GM12875 (cell line): Measurements from ENCODE around the gene CXCL17.

Experiments
- H3K4me3 ChIP-seq: one replicate; pipeline ENCODE4 v1.5.1; 2011; ENCODE audit warnings: low read depth, low read length, control low read depth
- TF ChIP-seq, protein P1 (sequence below): IDR thresholded peaks from 2 replicates; pipeline ENCODE4 v1.5.1; 2011; ENCODE audit warnings: low read depth, mild to moderate bottlenecking, control low read depth, inconsistent platforms, low read length, moderate library complexity, borderline replicate concordance; ENCODE audit not compliant: insufficient read depth

CXCL17 gene

DNA sequence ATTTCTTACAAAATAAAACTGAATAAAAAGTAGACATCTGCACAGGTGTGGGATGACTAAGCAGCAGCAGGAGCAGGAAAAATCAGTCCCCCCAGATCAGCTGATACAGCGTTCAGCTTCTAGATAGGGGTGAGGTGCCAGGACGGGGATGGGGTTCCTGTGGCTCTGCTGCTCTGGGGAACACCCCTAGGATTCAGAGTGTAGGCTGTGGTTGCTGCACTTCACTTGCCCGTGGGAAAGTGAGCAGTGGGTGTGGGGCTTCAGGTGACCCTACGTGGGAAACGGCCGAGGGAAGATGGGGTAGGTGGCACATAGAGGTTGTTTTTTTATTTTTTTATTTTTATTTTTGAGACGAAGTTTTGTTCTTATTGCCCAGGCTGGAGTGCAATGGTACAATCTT is 3.2 kb upstream of the CXCL17 start:
- no peak overlapping the region for H3K4me3 ChIP-seq
- TF ChIP-seq, protein P1, sequence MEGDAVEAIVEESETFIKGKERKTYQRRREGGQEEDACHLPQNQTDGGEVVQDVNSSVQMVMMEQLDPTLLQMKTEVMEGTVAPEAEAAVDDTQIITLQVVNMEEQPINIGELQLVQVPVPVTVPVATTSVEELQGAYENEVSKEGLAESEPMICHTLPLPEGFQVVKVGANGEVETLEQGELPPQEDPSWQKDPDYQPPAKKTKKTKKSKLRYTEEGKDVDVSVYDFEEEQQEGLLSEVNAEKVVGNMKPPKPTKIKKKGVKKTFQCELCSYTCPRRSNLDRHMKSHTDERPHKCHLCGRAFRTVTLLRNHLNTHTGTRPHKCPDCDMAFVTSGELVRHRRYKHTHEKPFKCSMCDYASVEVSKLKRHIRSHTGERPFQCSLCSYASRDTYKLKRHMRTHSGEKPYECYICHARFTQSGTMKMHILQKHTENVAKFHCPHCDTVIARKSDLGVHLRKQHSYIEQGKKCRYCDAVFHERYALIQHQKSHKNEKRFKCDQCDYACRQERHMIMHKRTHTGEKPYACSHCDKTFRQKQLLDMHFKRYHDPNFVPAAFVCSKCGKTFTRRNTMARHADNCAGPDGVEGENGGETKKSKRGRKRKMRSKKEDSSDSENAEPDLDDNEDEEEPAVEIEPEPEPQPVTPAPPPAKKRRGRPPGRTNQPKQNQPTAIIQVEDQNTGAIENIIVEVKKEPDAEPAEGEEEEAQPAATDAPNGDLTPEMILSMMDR = no peak

DNA sequence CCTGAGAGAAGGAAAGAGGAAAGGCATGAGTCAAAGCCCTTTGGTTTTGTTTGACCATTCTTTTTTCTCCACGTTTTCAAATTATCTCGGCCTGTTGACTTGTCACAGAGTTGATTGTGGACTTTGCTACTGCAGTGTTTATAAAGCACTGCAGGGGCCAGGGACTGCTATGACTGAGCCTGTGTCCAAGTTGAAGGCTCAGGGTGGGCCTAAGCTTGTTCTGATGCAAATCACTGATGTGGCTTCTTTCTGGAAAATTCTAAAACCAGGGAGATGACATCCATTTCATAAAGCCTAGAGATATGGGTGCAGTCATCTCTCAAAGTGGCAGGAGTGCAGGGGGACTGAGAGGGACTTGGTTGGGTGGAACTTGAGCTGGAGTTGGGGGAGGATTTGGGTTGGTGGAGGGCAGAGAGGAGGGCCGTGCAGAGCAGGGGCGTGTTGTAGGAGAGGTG is 1.2 kb upstream of the CXCL17 start:
- H3K4me3 ChIP-seq = no peak overlapping the region

DNA sequence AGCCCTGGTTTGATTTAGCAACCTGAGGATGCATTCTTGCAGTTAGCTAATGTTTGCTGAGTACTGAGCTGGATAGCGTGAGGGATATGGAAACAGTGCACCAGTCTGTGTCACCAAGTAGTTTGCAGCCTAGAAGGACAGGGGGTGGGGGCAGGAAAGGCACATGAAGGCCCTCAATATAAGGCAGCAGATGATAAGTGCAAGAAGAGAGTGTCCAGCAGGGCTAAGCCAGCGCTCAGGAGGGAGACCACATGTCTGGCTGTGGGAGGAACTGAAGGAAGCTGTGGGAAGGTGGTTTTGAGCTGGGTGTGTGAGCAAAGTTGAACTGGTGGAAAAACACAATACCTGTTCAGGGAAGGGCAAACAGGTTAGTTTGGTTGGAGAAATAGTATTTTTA is 1.7 kb downstream of the CXCL17 start:
- no peak overlapping the region for H3K4me3 ChIP-seq
- TF ChIP-seq, protein P1 = no peak

More for the DNA sequence above, 1.2 kb upstream of the CXCL17 start:
- TF ChIP-seq, protein P1 = no peak

DNA sequence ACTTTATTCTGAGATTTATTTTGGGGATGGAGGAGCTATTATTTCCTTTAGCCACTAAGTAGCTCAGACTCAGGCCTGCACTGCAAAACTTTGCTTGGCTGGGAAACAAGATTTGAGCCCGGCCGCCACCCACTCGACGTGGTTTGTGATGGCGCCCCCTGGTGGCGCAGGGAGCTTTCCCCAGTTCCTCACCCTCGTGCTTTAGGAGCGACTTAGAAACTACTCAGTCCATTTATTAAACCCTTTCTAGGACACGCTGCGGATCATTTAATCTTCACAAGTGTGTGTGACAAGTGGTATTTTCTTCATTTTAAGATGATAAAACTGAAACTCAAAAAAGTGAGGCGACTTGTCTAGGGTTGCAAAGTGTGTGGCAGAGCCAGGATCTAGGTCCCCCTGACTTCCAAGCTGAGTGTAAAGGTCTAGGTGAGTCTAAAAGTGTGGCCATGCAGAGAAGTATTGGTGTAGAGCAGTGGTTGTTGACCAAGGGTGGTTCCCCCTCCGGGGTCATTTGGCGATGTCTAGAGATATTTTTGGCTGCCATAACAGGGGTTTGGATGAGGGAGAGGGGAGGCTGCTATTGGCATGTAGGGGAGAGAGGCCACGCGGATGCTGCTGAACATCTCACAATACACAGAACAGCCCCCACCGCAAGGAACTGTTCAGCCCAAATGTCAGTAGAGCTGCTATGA is 2.2 kb downstream of the CXCL17 start:
- no peak overlapping the region for H3K4me3 ChIP-seq
- TF ChIP-seq, protein P1 = peak; percentile 90

DNA sequence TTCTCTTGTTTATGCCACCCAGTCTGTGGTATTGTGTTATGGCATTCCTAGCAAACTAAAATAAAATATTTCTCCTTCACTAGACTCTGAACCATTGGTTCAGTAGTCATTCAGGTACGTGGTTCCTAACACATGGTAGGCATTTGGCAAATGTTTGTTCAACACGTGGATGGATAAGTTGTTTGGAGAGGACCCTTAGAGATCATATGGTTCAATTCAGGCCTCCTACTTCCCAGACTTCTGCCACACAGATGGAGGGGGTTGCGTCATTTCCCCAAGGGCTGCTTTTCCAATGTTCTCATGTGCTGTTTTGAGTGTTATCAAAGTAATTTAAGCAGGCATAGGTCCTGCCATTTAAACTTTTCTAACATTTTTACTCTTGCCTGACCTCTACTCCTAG is 6.7 kb downstream of the CXCL17 start:
- no peak overlapping the region for H3K4me3 ChIP-seq
- TF ChIP-seq, protein P1 = no peak

DNA sequence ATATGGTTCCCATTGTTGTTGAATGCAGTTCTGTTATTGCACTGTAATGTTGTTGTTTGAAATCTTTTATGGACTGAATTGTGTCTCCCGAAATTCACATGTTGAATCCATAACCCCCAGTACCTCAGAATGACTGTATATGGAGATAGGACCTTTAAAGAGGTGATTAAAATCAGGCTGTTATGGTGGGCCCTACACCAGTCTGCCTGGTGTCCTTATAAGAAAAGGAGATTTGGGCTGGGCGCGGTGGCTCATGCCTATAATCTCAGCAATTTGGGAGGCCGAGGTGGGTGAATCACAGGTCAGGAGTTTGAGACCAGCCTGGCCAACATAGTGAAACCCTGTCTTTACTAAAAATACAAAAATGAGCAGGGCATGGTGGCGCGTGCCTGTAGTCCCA is 7.4 kb downstream of the CXCL17 start:
- TF ChIP-seq, protein P1 = no peak
- H3K4me3 ChIP-seq = no peak overlapping the region

DNA sequence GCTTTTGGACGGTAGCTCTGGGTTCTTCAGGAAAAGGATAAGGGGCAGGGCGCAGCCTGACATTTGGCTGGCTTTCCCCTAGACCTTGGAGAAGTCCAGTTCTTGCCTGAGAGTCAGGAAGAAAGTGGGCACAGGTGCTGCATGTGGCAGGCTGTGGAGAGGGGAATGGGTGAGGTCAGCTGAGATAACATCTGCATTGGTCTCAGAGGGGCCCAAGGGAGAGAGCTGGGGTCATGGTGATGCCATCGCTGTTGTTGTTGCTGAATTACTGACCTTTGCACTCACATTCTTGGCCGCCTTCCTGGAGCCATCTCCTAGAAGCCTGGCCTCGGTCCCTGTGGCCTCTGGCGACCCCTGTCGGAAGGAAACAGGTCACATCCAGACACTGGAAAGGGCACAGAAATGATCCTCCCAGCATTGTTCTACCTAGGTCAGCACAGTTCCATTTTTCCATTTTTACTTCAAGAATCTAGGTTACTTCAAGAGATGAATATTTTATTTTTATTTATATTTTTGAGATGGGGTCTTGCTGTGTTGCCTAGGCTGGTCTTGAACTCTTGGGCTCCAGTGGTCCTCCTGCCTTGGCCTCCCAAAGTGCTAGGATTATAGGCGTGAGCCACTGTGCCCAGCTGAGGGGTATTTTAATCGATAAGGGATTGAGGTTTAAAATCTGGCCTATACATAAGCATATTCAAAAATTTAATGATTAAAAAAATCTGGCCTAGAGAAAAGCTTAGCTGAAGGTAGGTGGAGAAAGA is 9.1 kb downstream of the CXCL17 start:
- TF ChIP-seq, protein P1 = peak; percentile 93
- H3K4me3 ChIP-seq = no peak overlapping the region
